Thyroid gland (tissue), 4 donors: ENCODE measurements around the gene UBXN11. TPM values are rescaled to one million over a fixed set of nuclear protein-coding genes. Genes with fewer than 3 reads are reported as not detected.
A peak's percentile ranks its signal among the peaks of the same experiment; 100 is the strongest.
"Not testable (repeated sequence)": the region's sequence is repeated elsewhere in the genome, so short reads cannot be mapped to it uniquely, and the experiment has no call there.

Experiments
- DNase-seq, 2 donors: peaks; one replicate each; pipeline ENCODE4 v3.0.0-alpha.2; 2019
- H3K27ac ChIP-seq, 3 donors: fragments of 200-600 bp; sonication (generic); 1 replicate in 2 of 3; 2 replicates in 1 of 3; pipeline ENCODE4 v1.5.1; 2016 to 2019; ENCODE audit warnings: mild to moderate bottlenecking in 1 of 3, moderate library complexity in 1 of 3
- H3K27me3 ChIP-seq: fragments of 200-600 bp; sonication (generic); one replicate; pipeline ENCODE4 v1.5.1; 2019
- H3K36me3 ChIP-seq, 2 donors: fragments of 200-600 bp; sonication (generic); one replicate each; pipeline ENCODE4 v1.5.1; 2016 to 2019
- H3K4me1 ChIP-seq, 2 donors: fragments of 200-600 bp; sonication (generic); one replicate each; pipeline ENCODE4 v1.5.1; 2017 to 2019
- H3K4me3 ChIP-seq, 3 donors: fragments of 200-600 bp; sonication (generic); replicated peaks in 1 of 3; 1 replicate in 2 of 3; 2 replicates in 1 of 3; pipeline ENCODE4 v1.5.1; 2016; ENCODE audit warnings: mild to moderate bottlenecking in 1 of 3
- H3K9me3 ChIP-seq: fragments of 200-600 bp; sonication (generic); one replicate; pipeline ENCODE4 v1.5.1; 2017
- CTCF ChIP-seq, 6 experiments: fragments of 200-600 bp in 3 of 6; fragments of 450-650 bp in 3 of 6; sonication (generic) in 3 of 6; IDR thresholded peaks; one replicate each; pipeline ENCODE4 v1.5.1; 2016 to 2019; ENCODE audit warnings: antibody characterized with exemption in 6 of 6, mild to moderate bottlenecking in 2 of 6, inconsistent platforms in 1 of 6, moderate library complexity in 1 of 6
- POLR2A ChIP-seq, 2 donors: fragments of 450-650 bp; IDR thresholded peaks; one replicate each; pipeline ENCODE4 v1.6.1; 2017; ENCODE audit warnings: antibody characterized with exemption in 2 of 2, mild to moderate bottlenecking in 2 of 2, moderate library complexity in 1 of 2
- WGBS, 2 donors: methylation state at CpG; one replicate each; pipeline ENCODE4 v1.1.5; 2017; 5-methylcytosine and 5-hydroxymethylcytosine counted together
- intact Hi-C: fragments of 100-400 bp; cut with DNase I; formaldehyde crosslinking; loops from one replicate; pipeline ENCODE4 v1.15.1; 2023
- total RNA-seq, 4 donors: library from RNA; depleted of rRNA; stranded (reverse); fragments of >200 nt; gene quantifications; one replicate each; pipeline ENCODE4 v1.2.3, GENCODE V29; 2016

The UBXN11 gene
- total RNA-seq, 4 donors from 2014 or later, result 23.9 to 35.4 (median 30.2) TPM

- intact Hi-C loops, result no loop called here
- Histone ChIP-seq H3K4me3 (no peak overlapping the region), H3K4me1 (peaks cover 0 to 2% of the 10 kb centered on the region in 2 donors), H3K27ac (no peak overlapping the region), H3K27me3 (no peaks in the 10 kb centered on the region), H3K36me3 (no peaks in the 10 kb centered on the region), H3K9me3 (no peaks in the 10 kb centered on the region)
- no peak for TF ChIP-seq CTCF (IDR thresholded peaks at IDR 0.05)
- no peak for TF ChIP-seq POLR2A (IDR thresholded peaks at IDR 0.05)
- DNase-seq, result no peak
- WGBS, 2 donors, result 82 to 85% methylated on average over 8 of the region's 8 CpGs
These were observed 9.7 kb upstream of the UBXN11 start for GRCh38 chr1:26315874-26316850.

GRCh38 chr1:26314501-26314900 is 8.1 kb upstream of the UBXN11 start:
- no peaks in the 10 kb centered on the region for H3K36me3 ChIP-seq
- no peak for TF ChIP-seq POLR2A (IDR thresholded peaks at IDR 0.05)
- TF ChIP-seq CTCF (IDR thresholded peaks at IDR 0.05), result no peak
- WGBS, 2 donors, result 87 to 90% methylated on average over 5 of the region's 5 CpGs
- H3K27me3 ChIP-seq, result no peaks in the 10 kb centered on the region
- no peaks in the 10 kb centered on the region for H3K4me1 ChIP-seq
- DNase-seq, result no peak
- H3K9me3 ChIP-seq, result no peaks in the 10 kb centered on the region
- H3K27ac ChIP-seq, result no peak overlapping the region
- intact Hi-C loops, result no loop called here
- no peak overlapping the region for H3K4me3 ChIP-seq

- H3K27me3 ChIP-seq, H3K4me3 ChIP-seq, DNase-seq, H3K27ac ChIP-seq, H3K36me3 ChIP-seq, H3K9me3 ChIP-seq, intact Hi-C loops: not testable (repeated sequence)
- H3K4me1 ChIP-seq, result peaks cover 10 to 11% of the 10 kb centered on the region in 2 donors
- WGBS, 2 donors, result 84 to 85% methylated on average over 21 of the region's 21 CpGs
These were observed 1.8 kb upstream of the UBXN11 start for GRCh38 chr1:26307966-26308899.

- H3K36me3 ChIP-seq, result no peaks in the 10 kb centered on the region
- H3K9me3 ChIP-seq, result no peaks in the 10 kb centered on the region
- intact Hi-C loops, result no loop called here
- H3K4me1 ChIP-seq, result peaks cover 10 to 11% of the 10 kb centered on the region in 2 donors
- no peak overlapping the region for H3K27ac ChIP-seq
- no peaks in the 10 kb centered on the region for H3K27me3 ChIP-seq
- no peak for DNase-seq
- TF ChIP-seq POLR2A (IDR thresholded peaks at IDR 0.05), result no peak
- no peak for TF ChIP-seq CTCF (IDR thresholded peaks at IDR 0.05)
- H3K4me3 ChIP-seq, result no peak overlapping the region
- 42 to 45% methylated on average over 6 of the region's 6 CpGs for WGBS, 2 donors
These were observed 936 bp upstream of the UBXN11 start for GRCh38 chr1:26307363-26307781.

- WGBS, 2 donors, result 21 to 29% methylated on average over 8 of the region's 8 CpGs
- no peak overlapping the region for H3K27ac ChIP-seq
- TF ChIP-seq POLR2A (IDR thresholded peaks at IDR 0.05) (no peak), CTCF (IDR thresholded peaks at IDR 0.05) (no peak)
These were observed 658 bp downstream of the UBXN11 start for GRCh38 chr1:26305667-26306289.

More at GRCh38 chr1:26305667-26306289, 658 bp downstream of the UBXN11 start:
- Histone ChIP-seq H3K4me1 (peaks cover 10 to 11% of the 10 kb centered on the region in 2 donors), H3K27me3 (no peaks in the 10 kb centered on the region), H3K4me3 (peak overlapping the region; percentile 34 to 81 (median 56)), H3K9me3 (no peaks in the 10 kb centered on the region), H3K36me3 (no peaks in the 10 kb centered on the region)
- intact Hi-C loops, result no loop called here
- no peak for DNase-seq
